Stimulated activated CD8-positive, alpha-beta memory T cell treated with anti-CD3 and anti-CD28 coated beads, Interleukin-4, amount 100 ng/mL, for 1 hour (primary cell): ENCODE measurements around the gene TMCO4.
"Not testable (repeated sequence)": the region's sequence is repeated elsewhere in the genome, so short reads cannot be mapped to it uniquely, and the experiment has no call there.

Experiments
- DNase-seq, 2 donors: peaks; one replicate each; pipeline ENCODE4 v3.0.0-alpha.2; 2020; ENCODE audit warnings: low read depth in 2 of 2, low spot score in 1 of 2

The TMCO4 gene

GRCh38 chr1:19643121-19643520 lies 156.6 kb downstream of the TMCO4 start:
- no peak for DNase-seq

- no peak for DNase-seq
Observed at GRCh38 chr1:19640363-19641316, 159.1 kb downstream of the TMCO4 start.

GRCh38 chr1:19639999-19640362 lies 159.7 kb downstream of the TMCO4 start:
- no peak for DNase-seq

GRCh38 chr1:19639228-19639627 lies 160.5 kb downstream of the TMCO4 start:
- not testable (repeated sequence) for DNase-seq

- no peak for DNase-seq
Observed at GRCh38 chr1:19637606-19638005, 162.1 kb downstream of the TMCO4 start.

GRCh38 chr1:19636749-19637148 lies 163.0 kb downstream of the TMCO4 start:
- not testable (repeated sequence) for DNase-seq

GRCh38 chr1:19636065-19636464 lies 163.7 kb downstream of the TMCO4 start:
- DNase-seq: no peak

GRCh38 chr1:19635646-19636045 lies 164.1 kb downstream of the TMCO4 start:
- no peak for DNase-seq

- not testable (repeated sequence) for DNase-seq
Observed at GRCh38 chr1:19635064-19635463, 164.7 kb downstream of the TMCO4 start.

- no peak for DNase-seq
Observed at GRCh38 chr1:19633106-19633505, 166.6 kb downstream of the TMCO4 start.
